GM21576 (cell line): ENCODE results near the gene TCF7L2.
A peak's percentile ranks its signal among the peaks of the same experiment; 100 is the strongest.

Source experiments
- ATAC-seq: cut with Tn5 transposase; IDR thresholded peaks from one replicate; pipeline ENCODE4 v1.9.1; 2021; ENCODE audit warnings: mild to moderate bottlenecking, moderate library complexity; ENCODE audit not compliant: unreplicated experiment

The TCF7L2 gene

DNA sequence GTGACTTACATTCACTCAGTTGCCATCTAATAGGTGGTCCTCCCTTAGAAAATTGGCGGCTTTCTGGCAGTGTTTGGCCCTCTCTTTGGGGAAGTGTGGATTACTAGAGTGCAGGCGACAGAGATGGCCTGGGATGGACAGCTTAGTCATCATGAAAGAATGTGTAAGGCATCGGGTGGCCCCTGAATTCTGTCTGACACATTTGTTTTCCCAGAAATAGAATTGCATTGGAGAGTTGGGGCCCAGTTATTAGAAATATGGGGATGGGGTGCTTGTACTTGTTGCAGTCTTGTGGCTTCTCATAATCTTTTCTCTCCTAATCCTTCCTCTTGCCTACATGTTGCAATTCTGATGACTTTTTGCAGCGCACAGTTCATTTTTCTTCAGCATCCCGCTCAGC is 13.8 kb downstream of the TCF7L2 start:
- ATAC-seq: no peak

- no peak for ATAC-seq
Observed at GRCh38 chr10:112964482-112964881, 14.4 kb downstream of the TCF7L2 start.

DNA sequence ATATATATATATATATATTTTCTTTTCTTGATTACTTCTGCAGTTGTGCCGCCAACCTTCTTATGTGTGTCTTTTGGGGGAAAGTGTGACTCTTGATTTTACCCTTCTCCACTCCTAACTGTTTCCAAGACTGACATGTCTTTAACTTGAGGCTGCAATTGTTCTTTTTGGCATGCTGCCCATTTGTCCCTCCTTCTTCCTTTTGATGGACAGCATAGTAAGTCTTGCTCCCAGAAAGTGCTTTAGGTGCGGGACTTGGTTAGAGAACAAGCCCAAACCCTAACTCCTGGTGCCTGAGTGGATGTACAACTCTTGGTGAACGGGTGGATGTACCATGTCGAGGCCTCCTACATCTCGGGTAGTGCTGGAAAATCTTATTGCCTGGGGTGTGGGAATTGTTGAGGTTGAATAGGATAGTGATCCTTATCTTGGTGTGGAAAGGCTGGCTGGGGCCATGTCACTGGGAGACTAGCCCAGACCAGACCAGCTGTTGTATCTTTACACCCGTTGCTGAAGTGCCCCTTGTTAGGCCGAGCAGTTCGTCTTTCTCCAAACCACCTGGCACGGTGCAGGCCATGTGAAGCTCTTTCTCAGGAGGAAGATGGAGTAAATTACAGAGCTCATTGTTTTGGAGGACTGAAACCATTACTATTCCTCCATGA is 16.3 kb downstream of the TCF7L2 start:
- no peak for ATAC-seq

- ATAC-seq: no peak
Observed at GRCh38 chr10:112967200-112967599, 17.2 kb downstream of the TCF7L2 start.

GRCh38 chr10:112969131-112969530 is 19.1 kb downstream of the TCF7L2 start:
- no peak for ATAC-seq

DNA sequence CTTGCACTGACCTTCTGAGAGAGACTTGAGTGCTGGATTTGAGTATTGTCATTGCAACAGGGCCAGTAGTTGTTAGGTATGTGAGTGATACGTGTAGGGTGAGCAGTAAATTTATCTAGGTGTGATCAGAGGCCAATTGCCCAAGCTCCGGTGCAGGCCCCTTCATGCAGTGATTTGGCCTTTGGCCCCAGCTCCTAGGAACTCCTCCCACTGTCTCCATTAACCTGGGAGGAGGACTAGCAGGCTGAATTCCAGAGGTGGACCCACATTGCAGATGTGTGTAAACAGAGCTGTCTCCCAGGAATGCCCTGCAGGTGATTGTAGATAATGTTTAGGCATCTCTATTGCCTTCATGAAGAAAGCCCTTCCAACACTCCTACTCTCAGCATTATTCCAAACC is 19.5 kb downstream of the TCF7L2 start:
- ATAC-seq: no peak

GRCh38 chr10:112970021-112970420 is 20.0 kb downstream of the TCF7L2 start:
- no peak for ATAC-seq

GRCh38 chr10:112972606-112973005 is 22.6 kb downstream of the TCF7L2 start:
- ATAC-seq: no peak

- no peak for ATAC-seq
Observed at GRCh38 chr10:112973046-112973445, 23.0 kb downstream of the TCF7L2 start.

- no peak for ATAC-seq
Observed at GRCh38 chr10:112973805-112974204, 23.8 kb downstream of the TCF7L2 start.

GRCh38 chr10:112977426-112977898 is 27.4 kb downstream of the TCF7L2 start:
- ATAC-seq: no peak

GRCh38 chr10:112979927-112980326 is 29.9 kb downstream of the TCF7L2 start:
- ATAC-seq: no peak

GRCh38 chr10:112980937-112981336 is 30.9 kb downstream of the TCF7L2 start:
- no peak for ATAC-seq

DNA sequence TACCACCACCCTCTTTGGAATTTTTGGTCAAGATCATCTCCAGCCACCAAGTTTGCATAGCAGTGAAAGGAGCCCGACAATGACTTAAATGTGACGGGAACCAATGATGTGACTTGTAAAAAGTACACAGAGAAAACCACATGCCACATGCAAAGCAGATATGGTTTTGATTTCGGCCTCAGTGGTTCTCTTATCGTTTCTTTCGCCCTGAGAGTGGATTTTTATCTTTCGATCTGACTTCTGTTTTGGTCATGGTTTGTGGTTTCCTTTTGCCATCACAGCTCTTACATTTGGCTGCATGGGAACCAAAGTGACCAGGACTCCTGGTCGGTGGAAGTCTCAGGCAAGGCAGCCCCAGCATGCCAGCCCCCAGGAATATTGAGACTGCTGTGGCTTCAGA is 31.5 kb downstream of the TCF7L2 start:
- peak; percentile 97 for ATAC-seq

GRCh38 chr10:112983444-112984056 is 33.5 kb downstream of the TCF7L2 start:
- no peak for ATAC-seq

- no peak for ATAC-seq
Observed at GRCh38 chr10:112984756-112985155, 34.7 kb downstream of the TCF7L2 start.

- ATAC-seq: no peak
Observed at GRCh38 chr10:112985690-112986543, 35.9 kb downstream of the TCF7L2 start.

- ATAC-seq: no peak
Observed at GRCh38 chr10:112986544-112987190, 36.6 kb downstream of the TCF7L2 start.

DNA sequence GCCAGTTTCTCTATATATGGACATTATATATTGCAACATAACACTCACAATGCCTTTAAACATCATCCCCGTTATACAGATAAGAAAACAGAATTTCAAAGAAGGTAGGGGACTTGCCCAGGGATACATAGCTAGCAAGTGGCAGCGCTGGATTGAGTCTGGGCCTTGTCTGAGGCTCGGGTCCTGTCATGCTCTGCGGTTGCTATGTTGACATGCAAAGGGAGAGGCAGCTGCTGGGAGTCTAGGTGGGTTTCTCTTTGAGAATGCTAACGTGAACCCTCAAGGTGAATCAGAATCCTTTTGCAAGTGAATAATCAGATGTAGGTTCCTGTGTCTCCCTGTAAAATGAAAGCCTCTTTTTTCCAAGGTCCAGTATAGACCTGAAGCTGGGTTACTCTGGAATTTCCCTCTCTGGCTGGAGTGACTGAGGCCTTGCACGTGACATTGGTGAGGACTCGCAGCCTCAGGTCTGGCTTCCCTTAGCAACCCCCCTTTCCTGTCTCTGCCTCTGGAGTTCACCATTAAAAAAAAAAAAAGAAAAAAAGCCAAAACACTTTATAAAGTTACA is 38.9 kb downstream of the TCF7L2 start:
- ATAC-seq: no peak

DNA sequence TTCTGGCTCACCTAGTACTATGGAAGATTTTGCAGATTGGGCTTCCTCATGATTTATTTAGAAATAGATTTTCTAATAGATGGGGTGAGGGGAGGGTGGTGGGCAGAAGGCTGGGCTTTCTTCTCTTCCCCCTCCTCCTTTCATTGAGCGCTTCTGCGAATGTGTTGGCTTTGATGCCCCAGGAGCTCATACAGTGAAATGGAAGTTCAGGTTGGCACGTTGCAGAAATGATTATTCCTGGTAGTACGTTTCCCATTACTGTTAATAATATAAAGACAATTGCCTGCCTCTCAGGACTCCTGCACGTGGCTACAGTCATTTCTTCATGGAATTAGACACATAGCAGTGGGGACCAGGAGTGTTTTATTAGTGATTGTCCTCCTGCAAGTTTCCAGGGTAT is 39.8 kb downstream of the TCF7L2 start:
- ATAC-seq: no peak

GRCh38 chr10:112990271-112990670 is 40.2 kb downstream of the TCF7L2 start:
- no peak for ATAC-seq
